Stimulated activated naive CD8-positive, alpha-beta T cell treated with anti-CD3 and anti-CD28 coated beads, Interleukin-15, Interleukin-2, amounts not matched to agents 100 U/mL and 50 U/mL, for 24 hours (primary cell): ENCODE results near the gene SALL1.

Experiments
- ATAC-seq: fragments of 150-1000 bp; cut with Tn5 transposase; one replicate; pipeline ENCODE4 v1.10.0; 2021
- DNase-seq: peaks from one replicate; pipeline ENCODE4 v3.0.0; 2021

SALL1 gene

DNA sequence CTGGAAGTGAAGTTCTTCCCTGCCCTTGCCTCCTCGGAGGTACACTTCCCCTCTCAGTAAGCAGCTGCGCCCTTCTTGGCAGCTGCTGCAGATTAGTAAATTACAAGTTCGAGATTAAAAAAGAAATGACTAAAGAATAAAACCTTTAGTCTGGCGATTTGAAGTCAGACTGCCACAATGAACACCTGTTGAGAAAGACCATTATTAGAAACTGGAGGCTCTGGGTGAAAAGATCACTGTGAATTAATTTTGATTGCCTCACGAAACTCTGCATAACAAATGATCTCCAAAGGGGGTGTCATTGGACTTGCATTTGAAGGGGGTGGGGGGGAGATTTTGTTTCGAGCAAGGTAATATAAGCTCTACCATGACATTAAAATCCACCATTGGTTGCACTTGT lies 39.3 kb downstream of the SALL1 start:
- ATAC-seq (no peak), DNase-seq (no peak)

DNA sequence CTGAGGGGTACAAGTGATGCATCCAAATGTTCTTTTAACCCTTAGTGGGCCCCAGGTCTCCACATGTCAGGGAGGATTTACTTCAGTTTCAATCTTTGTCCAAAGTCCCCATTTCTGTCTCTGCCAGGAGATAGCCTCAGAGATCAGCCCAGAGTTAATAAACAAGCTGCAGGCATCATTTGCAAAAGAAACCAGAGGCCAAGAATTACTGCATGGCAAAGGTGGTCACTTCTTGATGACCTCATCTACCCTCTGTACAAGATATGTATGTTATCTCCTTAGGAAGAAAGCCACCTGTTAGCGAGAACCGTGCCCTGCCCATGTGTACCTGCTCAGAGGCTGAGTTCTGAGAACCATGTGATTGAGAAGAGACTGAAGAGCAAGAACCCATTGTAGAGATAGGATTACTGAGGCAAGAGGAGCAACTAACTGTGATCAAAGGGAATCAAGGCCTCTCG lies 40.3 kb downstream of the SALL1 start:
- no peak for ATAC-seq
- no peak for DNase-seq

DNA sequence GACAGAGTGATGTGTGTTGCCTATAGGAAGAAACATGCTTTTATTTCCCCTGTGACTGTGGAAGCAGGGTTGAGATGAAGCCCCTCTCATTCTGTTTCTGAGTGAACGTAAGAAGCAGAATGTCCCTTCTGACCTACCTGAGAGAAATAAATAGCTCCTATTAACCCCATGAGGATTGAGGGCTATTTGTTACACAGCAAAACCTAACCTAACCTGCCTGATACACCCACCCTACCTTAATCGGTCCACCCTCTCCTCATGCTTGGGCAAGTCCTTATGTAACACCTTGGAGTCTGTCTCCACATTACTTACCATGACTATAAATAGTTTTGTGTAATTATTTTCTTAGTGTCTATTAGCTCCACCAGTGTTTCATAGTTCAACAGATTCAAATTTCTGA lies 41.9 kb downstream of the SALL1 start:
- DNase-seq = no peak
- ATAC-seq = no peak

DNA sequence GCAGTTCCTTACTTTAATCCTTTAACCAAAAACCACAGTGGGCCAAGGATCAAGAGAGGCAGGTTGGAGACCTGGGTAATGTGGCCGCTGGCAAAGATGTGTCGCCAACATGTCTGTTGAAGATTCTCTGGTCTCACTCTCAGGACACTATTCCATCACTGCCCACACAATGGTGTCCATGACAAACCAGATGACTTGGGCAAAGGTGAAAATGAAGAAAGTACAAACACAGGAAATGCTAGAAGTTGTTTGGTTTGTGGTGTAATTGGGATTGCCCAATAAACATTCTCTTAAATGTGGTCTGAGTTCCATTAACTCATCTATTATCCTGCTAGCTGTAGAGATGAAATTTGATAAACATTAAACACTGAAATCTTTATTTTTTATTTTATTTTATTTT lies 43.3 kb downstream of the SALL1 start:
- DNase-seq = no peak
- no peak for ATAC-seq

DNA sequence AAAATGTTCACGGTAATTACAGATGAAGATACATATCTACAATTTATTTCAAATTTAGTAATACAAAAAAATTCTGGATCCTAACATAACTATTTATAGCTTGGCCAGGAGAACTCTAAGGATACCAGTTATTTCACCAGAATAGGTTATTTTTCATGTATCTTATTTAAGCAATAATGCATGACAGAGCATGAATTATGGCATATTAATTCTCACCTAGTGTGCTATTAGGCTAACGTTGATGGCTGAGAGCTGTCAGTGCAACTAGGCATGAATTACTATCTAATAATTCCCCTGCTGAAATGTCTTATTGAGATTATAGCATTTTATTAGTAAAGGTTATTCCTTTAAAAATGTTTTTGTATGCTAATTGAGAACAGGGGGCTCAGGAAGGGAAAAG lies 44.5 kb downstream of the SALL1 start:
- ATAC-seq = no peak
- DNase-seq = no peak

DNA sequence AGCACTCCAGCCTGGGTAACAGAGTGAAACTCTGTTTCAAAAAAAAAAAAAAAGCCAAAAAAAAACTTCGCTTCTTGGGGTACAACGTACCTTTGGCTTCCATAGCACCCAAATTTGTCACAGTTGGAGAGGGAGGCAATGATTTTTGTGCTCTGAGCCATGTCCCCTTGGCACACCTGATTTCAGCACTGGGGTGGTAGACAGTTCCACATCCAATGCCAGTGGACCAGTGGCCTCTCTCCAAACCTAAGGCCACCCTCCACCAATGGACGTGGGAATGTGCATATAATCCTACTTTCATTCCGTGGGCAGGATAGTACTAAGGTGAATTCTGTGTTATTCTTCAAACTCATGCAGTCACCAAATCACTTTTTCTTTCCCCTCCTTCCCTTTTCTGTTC lies 47.5 kb downstream of the SALL1 start:
- ATAC-seq (no peak), DNase-seq (no peak)

DNA sequence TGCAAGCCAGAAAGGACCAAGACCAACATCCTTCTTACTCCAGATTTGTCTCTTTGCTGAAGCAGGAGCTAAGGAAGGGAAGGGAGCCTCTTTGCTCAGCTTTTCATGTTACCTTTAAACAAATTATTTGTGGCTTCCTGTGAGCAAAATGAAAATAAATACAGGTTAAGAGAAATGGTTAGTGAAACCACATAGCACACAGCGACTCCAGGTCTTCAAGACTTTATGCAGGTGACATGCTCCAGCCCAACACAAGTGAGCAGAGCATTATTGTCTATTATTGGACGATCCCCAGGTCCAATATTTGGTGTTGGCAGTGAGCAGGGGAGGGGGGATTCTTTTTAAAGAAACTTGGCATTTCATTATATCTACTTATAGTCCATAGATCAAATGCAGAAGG lies 53.3 kb downstream of the SALL1 start:
- ATAC-seq (no peak), DNase-seq (no peak)

DNA sequence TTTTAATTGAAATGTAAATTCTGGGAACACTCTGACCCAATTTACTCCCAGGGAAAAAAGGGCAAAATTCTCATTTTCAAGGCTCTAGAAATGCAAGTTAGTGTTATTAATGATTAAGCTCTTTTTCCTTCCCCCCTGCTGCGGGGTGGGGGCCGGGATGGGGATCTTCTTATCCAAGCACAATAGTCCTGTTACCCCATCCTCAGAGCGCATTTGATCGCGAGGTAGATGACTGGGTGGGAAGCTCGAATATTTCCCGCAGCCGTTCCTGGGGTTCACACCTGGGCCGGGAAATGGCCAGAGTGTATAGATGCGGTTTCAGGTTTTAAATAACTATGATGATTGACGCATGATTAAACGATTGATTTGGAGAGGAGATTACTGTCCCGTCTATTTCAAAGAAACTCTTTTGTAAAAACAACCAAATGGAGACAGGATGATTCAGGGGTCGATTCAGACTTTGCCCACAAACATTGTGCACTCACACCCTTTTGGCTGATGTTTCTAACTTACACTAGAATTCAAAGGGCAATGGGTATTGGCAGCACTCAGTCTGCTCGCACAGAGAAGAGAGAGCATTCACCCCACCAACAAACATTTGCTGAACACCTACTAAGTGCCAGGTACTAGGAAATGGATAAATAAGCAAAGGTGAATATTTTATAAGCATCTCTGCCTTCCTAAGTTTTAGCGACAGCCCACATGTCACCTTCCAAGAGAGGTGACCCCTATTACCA lies 55.0 kb downstream of the SALL1 start:
- DNase-seq = no peak
- no peak for ATAC-seq

DNA sequence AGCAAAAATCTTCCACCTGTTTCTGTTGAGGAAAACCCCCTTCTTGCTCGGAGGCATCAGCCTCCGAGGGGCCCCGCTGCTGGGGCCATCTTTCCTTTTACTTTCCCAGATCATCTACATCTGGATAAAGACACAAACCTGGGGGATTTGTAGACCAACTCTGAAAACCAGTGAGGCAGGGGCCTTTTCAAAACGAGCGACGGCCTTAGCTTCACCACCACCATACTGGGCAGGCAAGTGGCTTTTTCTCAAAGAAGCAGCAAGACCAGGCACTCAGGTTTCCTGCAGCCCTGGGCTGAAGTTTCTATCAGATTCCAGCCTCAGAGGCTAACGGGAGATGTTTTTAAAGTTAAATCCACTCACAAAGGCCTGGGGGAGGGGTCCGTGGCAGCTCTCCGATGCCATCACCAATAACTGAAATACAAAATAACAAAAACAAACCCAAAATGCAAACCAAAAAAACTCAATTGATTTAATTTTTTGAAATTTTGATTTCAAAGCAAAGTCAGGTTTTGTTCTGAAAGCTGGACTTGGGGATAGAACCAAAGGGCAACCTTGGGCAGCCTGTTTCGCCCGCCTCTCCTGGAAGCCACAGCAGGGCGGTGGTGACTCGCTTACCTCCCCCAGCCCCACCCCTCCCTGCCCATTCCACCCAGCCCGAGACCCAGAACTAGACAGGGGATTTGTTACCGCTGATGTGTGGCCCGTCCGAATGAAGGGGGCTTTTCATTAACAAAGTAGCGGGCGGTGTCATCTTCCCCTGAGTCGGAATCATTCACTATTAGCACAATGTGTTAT lies 55.8 kb downstream of the SALL1 start:
- DNase-seq = no peak
- no peak for ATAC-seq

DNA sequence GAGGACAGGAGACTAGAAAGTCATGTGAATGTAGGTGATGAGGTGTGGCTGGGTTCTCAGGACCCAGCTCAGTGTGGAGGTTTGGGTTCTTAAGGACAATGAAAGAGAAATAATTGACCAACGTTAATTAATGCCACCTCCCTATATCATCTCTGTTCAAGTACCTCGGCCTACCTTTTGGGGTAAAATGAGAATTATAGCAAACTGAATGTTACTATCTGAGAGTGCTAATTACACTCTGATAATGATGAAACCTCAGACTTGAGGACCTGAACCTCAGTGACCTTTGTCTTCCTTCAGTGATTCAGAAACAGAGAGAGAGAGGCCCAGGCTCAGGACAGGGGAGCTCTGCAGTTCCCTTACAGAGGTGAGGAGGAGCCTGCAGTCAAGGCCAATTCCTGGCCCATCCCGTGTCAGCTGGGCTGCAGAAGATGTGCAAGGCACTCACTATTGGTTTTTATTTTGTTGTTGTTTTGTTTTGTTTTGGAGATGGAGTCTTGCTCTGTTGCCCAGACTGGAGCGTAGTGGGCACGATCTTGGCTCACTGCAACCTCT lies 57.3 kb downstream of the SALL1 start:
- no peak for DNase-seq
- no peak for ATAC-seq
